ENCODE measurements around the gene JAML.

DNA sequence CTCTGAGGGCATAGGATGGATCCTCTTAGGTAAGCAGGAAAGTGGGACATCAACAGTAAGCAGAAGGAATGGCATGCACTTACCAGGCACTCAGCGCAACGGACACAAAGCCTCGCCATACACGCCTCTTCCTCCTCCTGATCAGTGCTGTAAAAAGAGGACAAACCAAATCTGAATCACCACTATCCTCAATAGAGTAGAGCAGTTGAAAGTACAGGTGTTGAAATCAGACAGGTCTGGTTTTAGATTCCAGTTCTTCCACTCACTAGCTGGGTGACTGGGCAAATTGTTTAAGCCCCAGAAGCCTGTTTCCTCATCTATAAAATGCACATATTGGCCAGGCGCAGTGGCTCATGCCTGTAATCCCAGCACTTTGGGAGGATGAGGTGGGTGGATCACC lies 8.6 kb upstream of the JAML start:
- TF ChIP-seq TAF1 (IDR thresholded peaks at IDR 0.05; ENCODE audit: borderline replicate concordance, insufficient read depth, low read length) (no peak), POLR2AphosphoS5 (IDR thresholded peaks at IDR 0.05; ENCODE audit: low read depth, low read length) (no peak), SIN3A (IDR thresholded peaks at IDR 0.05; ENCODE audit: borderline replicate concordance, insufficient read depth, low read length) (no peak)
- TF ChIP-seq, protein P1, sequence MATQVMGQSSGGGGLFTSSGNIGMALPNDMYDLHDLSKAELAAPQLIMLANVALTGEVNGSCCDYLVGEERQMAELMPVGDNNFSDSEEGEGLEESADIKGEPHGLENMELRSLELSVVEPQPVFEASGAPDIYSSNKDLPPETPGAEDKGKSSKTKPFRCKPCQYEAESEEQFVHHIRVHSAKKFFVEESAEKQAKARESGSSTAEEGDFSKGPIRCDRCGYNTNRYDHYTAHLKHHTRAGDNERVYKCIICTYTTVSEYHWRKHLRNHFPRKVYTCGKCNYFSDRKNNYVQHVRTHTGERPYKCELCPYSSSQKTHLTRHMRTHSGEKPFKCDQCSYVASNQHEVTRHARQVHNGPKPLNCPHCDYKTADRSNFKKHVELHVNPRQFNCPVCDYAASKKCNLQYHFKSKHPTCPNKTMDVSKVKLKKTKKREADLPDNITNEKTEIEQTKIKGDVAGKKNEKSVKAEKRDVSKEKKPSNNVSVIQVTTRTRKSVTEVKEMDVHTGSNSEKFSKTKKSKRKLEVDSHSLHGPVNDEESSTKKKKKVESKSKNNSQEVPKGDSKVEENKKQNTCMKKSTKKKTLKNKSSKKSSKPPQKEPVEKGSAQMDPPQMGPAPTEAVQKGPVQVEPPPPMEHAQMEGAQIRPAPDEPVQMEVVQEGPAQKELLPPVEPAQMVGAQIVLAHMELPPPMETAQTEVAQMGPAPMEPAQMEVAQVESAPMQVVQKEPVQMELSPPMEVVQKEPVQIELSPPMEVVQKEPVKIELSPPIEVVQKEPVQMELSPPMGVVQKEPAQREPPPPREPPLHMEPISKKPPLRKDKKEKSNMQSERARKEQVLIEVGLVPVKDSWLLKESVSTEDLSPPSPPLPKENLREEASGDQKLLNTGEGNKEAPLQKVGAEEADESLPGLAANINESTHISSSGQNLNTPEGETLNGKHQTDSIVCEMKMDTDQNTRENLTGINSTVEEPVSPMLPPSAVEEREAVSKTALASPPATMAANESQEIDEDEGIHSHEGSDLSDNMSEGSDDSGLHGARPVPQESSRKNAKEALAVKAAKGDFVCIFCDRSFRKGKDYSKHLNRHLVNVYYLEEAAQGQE (IDR thresholded peaks at IDR 0.05; ENCODE audit: insufficient read depth in 1 of 2, low read depth in 2 of 2, low read length in 2 of 2), result no peak
